HEK293 (cell line): ENCODE results near the gene ERRFI1.

ENCODE experiments used
- CTCF ChIA-PET: fragments of 350-600 bp; formaldehyde crosslinking; extraction: SDS; loops from one replicate; lab custom pipeline; 2021; ENCODE audit warnings: antibody characterized with exemption; lab: Yijun Ruan, JAX
- POLR2A ChIA-PET: fragments of 300-600 bp; formaldehyde crosslinking; extraction: SDS; loops from one replicate; lab custom pipeline; 2020; ENCODE audit warnings: antibody characterized with exemption, inconsistent platforms; lab: Yijun Ruan, JAX
- H3K27ac ChIP-seq: fragments of 200-500 bp; sonication (Bioruptor generic); 2 replicates; pipeline ENCODE4 v1.5.1; 2014; ENCODE audit warnings: low read depth, low read length, control low read depth, inconsistent platforms; ENCODE audit errors: extremely low read depth
- H3K36me3 ChIP-seq, 2 experiments: fragments of 200-500 bp in 1 of 2; sonication (Bioruptor generic) in 1 of 2; 1 replicate in 1 of 2; 2 replicates in 1 of 2; pipeline ENCODE4 v1.5.1; 2014 to 2017; ENCODE audit warnings: inconsistent platforms in 2 of 2, low read length in 2 of 2; ENCODE audit not compliant: control insufficient read depth in 2 of 2, insufficient read depth in 1 of 2
- H3K4me1 ChIP-seq: fragments of 200-500 bp; sonication (Bioruptor generic); 2 replicates; pipeline ENCODE4 v1.5.1; 2014; ENCODE audit warnings: mild to moderate bottlenecking, low read length, inconsistent platforms; ENCODE audit not compliant: control insufficient read depth, insufficient read depth
- H3K4me3 ChIP-seq: 2 replicates; pipeline ENCODE4 v1.5.1; 2011; ENCODE audit warnings: low read depth, mild to moderate bottlenecking, control low read depth, low read length, moderate library complexity
- H3K9me3 ChIP-seq: fragments of 200-500 bp; sonication (Bioruptor generic); 2 replicates; pipeline ENCODE4 v1.5.1; 2014; ENCODE audit warnings: low read depth, low read length, inconsistent platforms; ENCODE audit not compliant: control insufficient read depth, insufficient read depth
- FEZF1 ChIP-seq: fragments of 450-650 bp; formaldehyde crosslinking; IDR thresholded peaks from 2 replicates; pipeline ENCODE4 v1.5.1; 2016; ENCODE audit warnings: missing biosample characterization, missing genetic modification characterization
- YY1 ChIP-seq: fragments of 450-650 bp; formaldehyde crosslinking; IDR thresholded peaks from 2 replicates; pipeline ENCODE4 v1.5.1; 2018; ENCODE audit warnings: missing biosample characterization, missing genetic modification characterization
- ZFP37 ChIP-seq: fragments of 450-650 bp; formaldehyde crosslinking; IDR thresholded peaks from 2 replicates; pipeline ENCODE4 v1.5.1; 2016; ENCODE audit warnings: missing biosample characterization, missing genetic modification characterization
- ZNF121 ChIP-seq: fragments of 450-650 bp; formaldehyde crosslinking; IDR thresholded peaks from 2 replicates; pipeline ENCODE4 v1.5.1; 2016; ENCODE audit warnings: missing biosample characterization, missing genetic modification characterization
- ZNF221 ChIP-seq: fragments of 450-650 bp; formaldehyde crosslinking; IDR thresholded peaks from 2 replicates; pipeline ENCODE4 v1.5.1; 2017; ENCODE audit warnings: missing biosample characterization, missing genetic modification characterization, borderline replicate concordance
- ZNF311 ChIP-seq: fragments of 450-650 bp; formaldehyde crosslinking; IDR thresholded peaks from 2 replicates; pipeline ENCODE4 v1.5.1; 2017; ENCODE audit warnings: missing biosample characterization, missing genetic modification characterization, borderline replicate concordance
- ZNF549 ChIP-seq: fragments of 450-650 bp; IDR thresholded peaks from 2 replicates; pipeline ENCODE4 v1.5.1; 2018; ENCODE audit warnings: missing biosample characterization, missing genetic modification characterization, mild to moderate bottlenecking, inconsistent platforms, moderate library complexity
- ZNF560 ChIP-seq: fragments of 450-650 bp; formaldehyde crosslinking; IDR thresholded peaks from 2 replicates; pipeline ENCODE4 v1.5.1; 2017; ENCODE audit warnings: missing biosample characterization, missing genetic modification characterization, borderline replicate concordance
- ZNF600 ChIP-seq: fragments of 450-650 bp; formaldehyde crosslinking; IDR thresholded peaks from 2 replicates; pipeline ENCODE4 v1.5.1; 2016; ENCODE audit warnings: missing biosample characterization, missing genetic modification characterization
- TF ChIP-seq, protein P1 (sequence below): fragments of 450-650 bp; formaldehyde crosslinking; IDR thresholded peaks from 2 replicates; pipeline ENCODE4 v1.5.1; 2016; ENCODE audit warnings: missing biosample characterization, missing genetic modification characterization
- TF ChIP-seq, protein P2 (sequence below): fragments of 450-650 bp; formaldehyde crosslinking; IDR thresholded peaks from 2 replicates; pipeline ENCODE4 v1.5.1; 2016; ENCODE audit warnings: missing biosample characterization, missing genetic modification characterization
- TF ChIP-seq, protein P3 (sequence below): fragments of 450-650 bp; formaldehyde crosslinking; IDR thresholded peaks from 2 replicates; pipeline ENCODE4 v1.5.1; 2017; ENCODE audit warnings: missing biosample characterization, missing genetic modification characterization
- TF ChIP-seq, protein P4 (sequence below): fragments of 450-650 bp; formaldehyde crosslinking; IDR thresholded peaks from 2 replicates; pipeline ENCODE4 v1.5.1; 2016; ENCODE audit warnings: missing biosample characterization, missing genetic modification characterization, borderline replicate concordance

The ERRFI1 gene

DNA sequence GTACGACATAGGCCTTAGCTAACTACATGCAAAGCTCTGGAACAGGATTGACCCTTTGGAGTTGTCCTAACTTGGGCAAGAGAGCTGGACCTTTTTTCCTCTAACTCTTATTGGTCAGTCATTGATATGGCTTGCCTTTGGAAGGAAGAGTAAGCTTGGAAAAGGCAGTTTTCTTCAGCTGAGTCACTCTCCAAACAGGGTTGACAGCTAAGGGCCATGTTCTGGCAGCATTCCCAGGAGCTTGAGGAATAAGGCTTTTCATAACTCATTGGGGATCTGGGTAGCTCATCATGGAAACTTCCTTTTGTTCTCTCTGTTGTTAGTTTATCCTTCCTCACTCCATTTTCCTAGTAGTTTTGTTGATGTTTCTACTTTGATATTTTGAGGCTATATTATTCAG is 14.5 kb upstream of the ERRFI1 start (continued):
- TF ChIP-seq ZNF600 (tag by site-specific recombination), result peak; percentile 88; the same call in 1 of the 2 replicates
- TF ChIP-seq, protein P1, sequence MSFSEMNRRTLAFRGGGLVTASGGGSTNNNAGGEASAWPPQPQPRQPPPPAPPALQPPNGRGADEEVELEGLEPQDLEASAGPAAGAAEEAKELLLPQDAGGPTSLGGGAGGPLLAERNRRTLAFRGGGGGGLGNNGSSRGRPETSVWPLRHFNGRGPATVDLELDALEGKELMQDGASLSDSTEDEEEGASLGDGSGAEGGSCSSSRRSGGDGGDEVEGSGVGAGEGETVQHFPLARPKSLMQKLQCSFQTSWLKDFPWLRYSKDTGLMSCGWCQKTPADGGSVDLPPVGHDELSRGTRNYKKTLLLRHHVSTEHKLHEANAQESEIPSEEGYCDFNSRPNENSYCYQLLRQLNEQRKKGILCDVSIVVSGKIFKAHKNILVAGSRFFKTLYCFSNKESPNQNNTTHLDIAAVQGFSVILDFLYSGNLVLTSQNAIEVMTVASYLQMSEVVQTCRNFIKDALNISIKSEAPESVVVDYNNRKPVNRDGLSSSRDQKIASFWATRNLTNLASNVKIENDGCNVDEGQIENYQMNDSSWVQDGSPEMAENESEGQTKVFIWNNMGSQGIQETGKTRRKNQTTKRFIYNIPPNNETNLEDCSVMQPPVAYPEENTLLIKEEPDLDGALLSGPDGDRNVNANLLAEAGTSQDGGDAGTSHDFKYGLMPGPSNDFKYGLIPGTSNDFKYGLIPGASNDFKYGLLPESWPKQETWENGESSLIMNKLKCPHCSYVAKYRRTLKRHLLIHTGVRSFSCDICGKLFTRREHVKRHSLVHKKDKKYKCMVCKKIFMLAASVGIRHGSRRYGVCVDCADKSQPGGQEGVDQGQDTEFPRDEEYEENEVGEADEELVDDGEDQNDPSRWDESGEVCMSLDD (tag by site-specific recombination), result no peak
- TF ChIP-seq, protein P2, sequence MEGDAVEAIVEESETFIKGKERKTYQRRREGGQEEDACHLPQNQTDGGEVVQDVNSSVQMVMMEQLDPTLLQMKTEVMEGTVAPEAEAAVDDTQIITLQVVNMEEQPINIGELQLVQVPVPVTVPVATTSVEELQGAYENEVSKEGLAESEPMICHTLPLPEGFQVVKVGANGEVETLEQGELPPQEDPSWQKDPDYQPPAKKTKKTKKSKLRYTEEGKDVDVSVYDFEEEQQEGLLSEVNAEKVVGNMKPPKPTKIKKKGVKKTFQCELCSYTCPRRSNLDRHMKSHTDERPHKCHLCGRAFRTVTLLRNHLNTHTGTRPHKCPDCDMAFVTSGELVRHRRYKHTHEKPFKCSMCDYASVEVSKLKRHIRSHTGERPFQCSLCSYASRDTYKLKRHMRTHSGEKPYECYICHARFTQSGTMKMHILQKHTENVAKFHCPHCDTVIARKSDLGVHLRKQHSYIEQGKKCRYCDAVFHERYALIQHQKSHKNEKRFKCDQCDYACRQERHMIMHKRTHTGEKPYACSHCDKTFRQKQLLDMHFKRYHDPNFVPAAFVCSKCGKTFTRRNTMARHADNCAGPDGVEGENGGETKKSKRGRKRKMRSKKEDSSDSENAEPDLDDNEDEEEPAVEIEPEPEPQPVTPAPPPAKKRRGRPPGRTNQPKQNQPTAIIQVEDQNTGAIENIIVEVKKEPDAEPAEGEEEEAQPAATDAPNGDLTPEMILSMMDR (tag by site-specific recombination), result no peak
- TF ChIP-seq ZNF560 (tag by site-specific recombination), result no peak
- TF ChIP-seq, protein P3, sequence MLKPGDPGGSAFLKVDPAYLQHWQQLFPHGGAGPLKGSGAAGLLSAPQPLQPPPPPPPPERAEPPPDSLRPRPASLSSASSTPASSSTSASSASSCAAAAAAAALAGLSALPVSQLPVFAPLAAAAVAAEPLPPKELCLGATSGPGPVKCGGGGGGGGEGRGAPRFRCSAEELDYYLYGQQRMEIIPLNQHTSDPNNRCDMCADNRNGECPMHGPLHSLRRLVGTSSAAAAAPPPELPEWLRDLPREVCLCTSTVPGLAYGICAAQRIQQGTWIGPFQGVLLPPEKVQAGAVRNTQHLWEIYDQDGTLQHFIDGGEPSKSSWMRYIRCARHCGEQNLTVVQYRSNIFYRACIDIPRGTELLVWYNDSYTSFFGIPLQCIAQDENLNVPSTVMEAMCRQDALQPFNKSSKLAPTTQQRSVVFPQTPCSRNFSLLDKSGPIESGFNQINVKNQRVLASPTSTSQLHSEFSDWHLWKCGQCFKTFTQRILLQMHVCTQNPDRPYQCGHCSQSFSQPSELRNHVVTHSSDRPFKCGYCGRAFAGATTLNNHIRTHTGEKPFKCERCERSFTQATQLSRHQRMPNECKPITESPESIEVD (tag by site-specific recombination), result peak; percentile 80
- TF ChIP-seq, protein P4, sequence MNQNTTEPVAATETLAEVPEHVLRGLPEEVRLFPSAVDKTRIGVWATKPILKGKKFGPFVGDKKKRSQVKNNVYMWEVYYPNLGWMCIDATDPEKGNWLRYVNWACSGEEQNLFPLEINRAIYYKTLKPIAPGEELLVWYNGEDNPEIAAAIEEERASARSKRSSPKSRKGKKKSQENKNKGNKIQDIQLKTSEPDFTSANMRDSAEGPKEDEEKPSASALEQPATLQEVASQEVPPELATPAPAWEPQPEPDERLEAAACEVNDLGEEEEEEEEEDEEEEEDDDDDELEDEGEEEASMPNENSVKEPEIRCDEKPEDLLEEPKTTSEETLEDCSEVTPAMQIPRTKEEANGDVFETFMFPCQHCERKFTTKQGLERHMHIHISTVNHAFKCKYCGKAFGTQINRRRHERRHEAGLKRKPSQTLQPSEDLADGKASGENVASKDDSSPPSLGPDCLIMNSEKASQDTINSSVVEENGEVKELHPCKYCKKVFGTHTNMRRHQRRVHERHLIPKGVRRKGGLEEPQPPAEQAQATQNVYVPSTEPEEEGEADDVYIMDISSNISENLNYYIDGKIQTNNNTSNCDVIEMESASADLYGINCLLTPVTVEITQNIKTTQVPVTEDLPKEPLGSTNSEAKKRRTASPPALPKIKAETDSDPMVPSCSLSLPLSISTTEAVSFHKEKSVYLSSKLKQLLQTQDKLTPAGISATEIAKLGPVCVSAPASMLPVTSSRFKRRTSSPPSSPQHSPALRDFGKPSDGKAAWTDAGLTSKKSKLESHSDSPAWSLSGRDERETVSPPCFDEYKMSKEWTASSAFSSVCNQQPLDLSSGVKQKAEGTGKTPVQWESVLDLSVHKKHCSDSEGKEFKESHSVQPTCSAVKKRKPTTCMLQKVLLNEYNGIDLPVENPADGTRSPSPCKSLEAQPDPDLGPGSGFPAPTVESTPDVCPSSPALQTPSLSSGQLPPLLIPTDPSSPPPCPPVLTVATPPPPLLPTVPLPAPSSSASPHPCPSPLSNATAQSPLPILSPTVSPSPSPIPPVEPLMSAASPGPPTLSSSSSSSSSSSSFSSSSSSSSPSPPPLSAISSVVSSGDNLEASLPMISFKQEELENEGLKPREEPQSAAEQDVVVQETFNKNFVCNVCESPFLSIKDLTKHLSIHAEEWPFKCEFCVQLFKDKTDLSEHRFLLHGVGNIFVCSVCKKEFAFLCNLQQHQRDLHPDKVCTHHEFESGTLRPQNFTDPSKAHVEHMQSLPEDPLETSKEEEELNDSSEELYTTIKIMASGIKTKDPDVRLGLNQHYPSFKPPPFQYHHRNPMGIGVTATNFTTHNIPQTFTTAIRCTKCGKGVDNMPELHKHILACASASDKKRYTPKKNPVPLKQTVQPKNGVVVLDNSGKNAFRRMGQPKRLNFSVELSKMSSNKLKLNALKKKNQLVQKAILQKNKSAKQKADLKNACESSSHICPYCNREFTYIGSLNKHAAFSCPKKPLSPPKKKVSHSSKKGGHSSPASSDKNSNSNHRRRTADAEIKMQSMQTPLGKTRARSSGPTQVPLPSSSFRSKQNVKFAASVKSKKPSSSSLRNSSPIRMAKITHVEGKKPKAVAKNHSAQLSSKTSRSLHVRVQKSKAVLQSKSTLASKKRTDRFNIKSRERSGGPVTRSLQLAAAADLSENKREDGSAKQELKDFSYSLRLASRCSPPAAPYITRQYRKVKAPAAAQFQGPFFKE (tag by site-specific recombination), result no peak
- TF ChIP-seq FEZF1 (tag by site-specific recombination), result 0 out of 2 replicates have a peak, but pooled peaks have one; percentile 12
- TF ChIP-seq ZNF121 (tag by site-specific recombination), result no peak

DNA sequence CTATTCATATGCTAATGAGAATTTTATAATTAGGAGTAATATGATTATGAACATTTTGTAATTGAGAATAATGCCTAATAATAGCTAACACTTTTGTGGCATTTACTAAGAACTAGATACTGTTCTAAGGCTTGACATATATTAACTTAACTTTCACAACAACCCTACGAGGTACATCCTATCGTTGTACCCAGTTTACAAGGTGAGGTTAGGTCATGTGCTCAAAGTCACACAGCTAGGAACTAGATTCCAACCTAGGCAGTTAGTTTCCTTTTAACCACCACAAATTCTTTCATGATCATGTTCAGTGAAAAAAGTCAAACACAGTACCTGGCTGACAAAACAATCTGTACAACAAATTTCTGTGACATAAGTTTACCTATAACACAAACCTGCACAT is 13.0 kb upstream of the ERRFI1 start:
- CTCF ChIA-PET, result interaction anchor here (1.0 to 2.7 kb wide), 2 partner anchors 11 to 276 kb away, joined by 3 to 10 read pairs; no protein-coding TSS in a partner anchor
- TF ChIP-seq YY1 (no peak), ZNF221 (tag by site-specific recombination) (no peak), ZFP37 (tag by site-specific recombination) (no peak), ZNF311 (tag by site-specific recombination) (no peak), ZNF549 (tag by site-specific recombination) (no peak)
- no peaks in the 10 kb centered on the region for H3K36me3 ChIP-seq
- POLR2A ChIA-PET, result no interaction called here
- no peak overlapping the region for H3K4me3 ChIP-seq
- H3K9me3 ChIP-seq, result no peaks in the 10 kb centered on the region
- no peak overlapping the region for H3K27ac ChIP-seq
- H3K4me1 ChIP-seq, result no peaks in the 10 kb centered on the region; the same call in 1 of the 2 replicates
